ENCODE results near the gene CNTRL. TPM values are rescaled to one million over a fixed set of nuclear protein-coding genes. Genes with fewer than 3 reads are reported as not detected.
A peak's percentile ranks its signal among the peaks of the same experiment; 100 is the strongest.
"Not testable (repeated sequence)": the region's sequence is repeated elsewhere in the genome, so short reads cannot be mapped to it uniquely, and the experiment has no call there.

The CNTRL gene
- polyA plus RNA-seq, 2 of the 4 experiments (the other 2 are of a cell fraction), result 5.1 to 15.0 TPM

GRCh38 chr9:121098567-121099198 is 23.9 kb downstream of the CNTRL start:
- Histone ChIP-seq H3K9me3 (no peaks in the 10 kb centered on the region), H3K27ac (no peak overlapping the region), H3K4me1 (no peaks in the 10 kb centered on the region), H3K4me3 (no peak overlapping the region), H3K4me2 (no peak overlapping the region)
- TF ChIP-seq HMGXB4 (CRISPR knock-in tag; IDR thresholded peaks at IDR 0.05; ENCODE audit: borderline replicate concordance) (no peak), SREBF2 (IDR thresholded peaks at IDR 0.05) (no peak)
- CTCF ChIA-PET, result interaction anchor here (0.6 to 1.1 kb wide), 4 partner anchors 26 to 346 kb away, joined by 3 read pairs; no protein-coding TSS in a partner anchor
- 83% methylated on average over 5 of the region's 5 CpGs for WGBS (ENCODE audit: missing lambda C conversion rate)
- no peak for ATAC-seq
- DNase-seq (ENCODE audit: low read depth in 1 of 2, low spot score in 1 of 2), result no peak
- POLR2A ChIA-PET, result no interaction called here
- FAIRE-seq, result no peak

- POLR2A ChIA-PET; H3K4me2 ChIP-seq; CTCF ChIA-PET; FAIRE-seq; H3K4me1 ChIP-seq; H3K27ac ChIP-seq; ATAC-seq; H3K9me3 ChIP-seq; H3K4me3 ChIP-seq; DNase-seq (ENCODE audit: low read depth in 1 of 2, low spot score in 1 of 2): not testable (repeated sequence)
- WGBS (ENCODE audit: missing lambda C conversion rate), result 91% methylated on average over 5 of the region's 5 CpGs
Observed at GRCh38 chr9:121104054-121104453, 29.3 kb downstream of the CNTRL start.

- WGBS (ENCODE audit: missing lambda C conversion rate), result 95% methylated on average over 2 of the region's 2 CpGs
- Histone ChIP-seq H3K4me2 (no peak overlapping the region), H3K4me1 (no peaks in the 10 kb centered on the region), H3K4me3 (no peak overlapping the region), H3K9me3 (no peaks in the 10 kb centered on the region), H3K27ac (no peak overlapping the region)
- FAIRE-seq (no peak), ATAC-seq (no peak), DNase-seq (ENCODE audit: low read depth in 1 of 2, low spot score in 1 of 2) (no peak)
- ChIA-PET CTCF (interaction anchor here (0.8 kb wide), 1 partner anchor 17 kb away, joined by 4 read pairs; no protein-coding TSS in a partner anchor), POLR2A (no interaction called here)
- TF ChIP-seq JUNB (IDR thresholded peaks at IDR 0.05) (no peak), JUN (IDR thresholded peaks at IDR 0.05) (no peak), NFE2L2 (conservative IDR thresholded peaks at IDR 0.05; ENCODE audit: low read length) (no peak), ESRRA (IDR thresholded peaks at IDR 0.05; ENCODE audit: borderline replicate concordance, low read length) (no peak), E2F6 (IDR thresholded peaks at IDR 0.05; ENCODE audit: borderline replicate concordance, low read depth) (no peak)
Observed at GRCh38 chr9:121105531-121105930, 30.8 kb downstream of the CNTRL start.

GRCh38 chr9:121107029-121107428 is 32.3 kb downstream of the CNTRL start:
- no peak for FAIRE-seq
- Histone ChIP-seq H3K4me1 (no peaks in the 10 kb centered on the region), H3K4me3 (no peak overlapping the region), H3K9me3 (no peaks in the 10 kb centered on the region), H3K4me2 (no peak overlapping the region), H3K27ac (no peak overlapping the region)
- WGBS (ENCODE audit: missing lambda C conversion rate), result 94% methylated on average over 1 of the region's 1 CpG
- TF ChIP-seq RNF2 (IDR thresholded peaks at IDR 0.05; ENCODE audit: borderline replicate concordance, low read depth) (no peak), CHD2 (IDR thresholded peaks at IDR 0.05; ENCODE audit: low read length, partially characterized antibody) (no peak)
- POLR2A ChIA-PET, result no interaction called here
- DNase-seq (ENCODE audit: low read depth in 1 of 2, low spot score in 1 of 2), result peak; percentile 27 to 42
- CTCF ChIA-PET, result interaction anchor here (0.9 to 1.4 kb wide), 4 partner anchors 12 to 106 kb away, joined by 3 to 10 read pairs (median 3); partner anchors contain the start of gene RAB14
- ATAC-seq, result peak; percentile 82 to 85

- DNase-seq (ENCODE audit: low read depth in 1 of 2, low spot score in 1 of 2) (no peak), ATAC-seq (no peak), FAIRE-seq (no peak)
- Histone ChIP-seq H3K9me3 (no peaks in the 10 kb centered on the region), H3K4me3 (no peak overlapping the region), H3K4me1 (no peaks in the 10 kb centered on the region), H3K4me2 (no peak overlapping the region), H3K27ac (no peak overlapping the region)
- POLR2A ChIA-PET, result no interaction called here
- CTCF ChIA-PET, result interaction anchor here (1.0 to 1.4 kb wide), 3 partner anchors 11 to 105 kb away, joined by 3 to 10 read pairs (median 3); no protein-coding TSS in a partner anchor
- WGBS (ENCODE audit: missing lambda C conversion rate), result 74% methylated on average over 1 of the region's 1 CpG
- TF ChIP-seq CBX8 (IDR thresholded peaks at IDR 0.05) (no peak), E2F6 (IDR thresholded peaks at IDR 0.05; ENCODE audit: borderline replicate concordance, low read depth) (no peak), TFCP2L1 (CRISPR knock-in tag; IDR thresholded peaks at IDR 0.05) (no peak), KDM5A (IDR thresholded peaks at IDR 0.05) (no peak), HDAC2 (IDR thresholded peaks at IDR 0.05) (no peak), SMC3 (IDR thresholded peaks at IDR 0.05) (no peak)
Observed at GRCh38 chr9:121107881-121108280, 33.1 kb downstream of the CNTRL start.
